Left lung (tissue), 10 donors: ENCODE results near the gene EFNA5. TPM values are rescaled to one million over a fixed set of nuclear protein-coding genes. Genes with fewer than 3 reads are reported as not detected.
"Not testable (repeated sequence)": the region's sequence is repeated elsewhere in the genome, so short reads cannot be mapped to it uniquely, and the experiment has no call there.

Source experiments
- ATAC-seq: fragments of 200-7000 bp; cut with Tn5 transposase; one replicate; pipeline ENCODE4 v1.9.1; 2020; ENCODE audit warnings: moderate library complexity
- DNase-seq, 4 donors: peaks; one replicate each; pipeline ENCODE4 v3.0.0-alpha.2; 2013 to 2020
- H3K27ac ChIP-seq, 2 donors: fragments of 200-600 bp; sonication (generic) in 1 of 2; one replicate each; pipeline versions ENCODE4 v1.5.0 to v1.8.0; 2020 to 2021
- H3K27me3 ChIP-seq, 2 donors: fragments of 200-600 bp; sonication (generic) in 1 of 2; one replicate each; pipeline versions ENCODE4 v1.5.0 to v1.8.0; 2020 to 2021
- H3K36me3 ChIP-seq, 2 donors: fragments of 200-600 bp; sonication (generic) in 1 of 2; one replicate each; pipeline versions ENCODE4 v1.5.0 to v1.8.0; 2020 to 2021
- H3K4me1 ChIP-seq, 2 donors: fragments of 200-600 bp; one replicate each; pipeline ENCODE4 v1.8.0; 2021
- H3K4me3 ChIP-seq, 2 donors: fragments of 200-600 bp; sonication (generic) in 1 of 2; one replicate each; pipeline versions ENCODE4 v1.5.0 to v1.8.0; 2020 to 2021; ENCODE audit warnings: mild to moderate bottlenecking in 1 of 2
- H3K9me3 ChIP-seq, 2 donors: fragments of 200-600 bp; sonication (generic) in 1 of 2; one replicate each; pipeline versions ENCODE4 v1.5.0 to v1.8.0; 2020 to 2021
- intact Hi-C, 2 donors: fragments of 100-400 bp; cut with DNase I; formaldehyde crosslinking; loops; one replicate each; pipeline versions ENCODE4 v1.11.2 to v1.14.2; 2022
- polyA plus RNA-seq, 6 donors: library from polyadenylated mRNA; unstranded; fragments of 120-200 nt; gene quantifications; one replicate each; pipeline ENCODE4 v1.2.1, GENCODE V29; 2013; ENCODE audit not compliant: insufficient read length in 6 of 6
- total RNA-seq, 2 donors: library from RNA; stranded (reverse); fragmentation: NEBNext Ultra II Directional; extraction: Animal tissue kit (Norgen Biotek cat#: 25700); gene quantifications; one replicate each; pipeline ENCODE4 v1.2.1, GENCODE V29; 2021
- TF ChIP-seq, protein P1 (sequence below), 2 donors: fragments of 200-600 bp; sonication (generic) in 1 of 2; IDR thresholded peaks; one replicate each; pipeline versions ENCODE4 v1.5.0 to v1.8.0; 2021; ENCODE audit warnings: antibody characterized with exemption in 2 of 2
- donor health status: DM: no; HTN: yes; CAD: no.
- donor health status: DM: no; HTN: no; CAD: no.

The EFNA5 gene
- total and polyA plus RNA-seq, 8 donors, result 8.8 to 28.3 (median 22.8) TPM

DNA sequence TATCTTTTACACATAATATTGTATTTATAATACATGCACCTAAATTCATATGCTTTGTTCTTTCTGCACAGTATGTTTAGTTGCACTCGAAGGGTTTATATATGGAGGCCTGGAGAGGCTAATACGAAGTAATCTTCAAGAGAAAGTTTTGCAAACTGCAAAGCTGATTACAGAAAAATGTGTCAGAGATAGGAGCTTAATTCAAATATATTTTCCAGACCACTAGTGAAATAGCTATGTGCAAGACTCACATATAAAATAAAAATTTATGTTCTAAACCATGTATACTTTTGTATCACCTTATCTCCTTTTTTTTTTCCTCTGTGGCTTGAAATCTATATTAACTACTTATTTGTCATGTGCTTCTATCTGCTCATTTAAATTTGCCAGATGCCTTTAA, 313.8 kb downstream of the EFNA5 start:
- Histone ChIP-seq H3K4me1 (peaks cover 0 to 8% of the 10 kb centered on the region in 2 donors), H3K9me3 (no peaks in the 10 kb centered on the region), H3K36me3 (no peaks in the 10 kb centered on the region), H3K4me3 (no peak overlapping the region), H3K27me3 (no peaks in the 10 kb centered on the region), H3K27ac (no peak overlapping the region)
- TF ChIP-seq, protein P1, sequence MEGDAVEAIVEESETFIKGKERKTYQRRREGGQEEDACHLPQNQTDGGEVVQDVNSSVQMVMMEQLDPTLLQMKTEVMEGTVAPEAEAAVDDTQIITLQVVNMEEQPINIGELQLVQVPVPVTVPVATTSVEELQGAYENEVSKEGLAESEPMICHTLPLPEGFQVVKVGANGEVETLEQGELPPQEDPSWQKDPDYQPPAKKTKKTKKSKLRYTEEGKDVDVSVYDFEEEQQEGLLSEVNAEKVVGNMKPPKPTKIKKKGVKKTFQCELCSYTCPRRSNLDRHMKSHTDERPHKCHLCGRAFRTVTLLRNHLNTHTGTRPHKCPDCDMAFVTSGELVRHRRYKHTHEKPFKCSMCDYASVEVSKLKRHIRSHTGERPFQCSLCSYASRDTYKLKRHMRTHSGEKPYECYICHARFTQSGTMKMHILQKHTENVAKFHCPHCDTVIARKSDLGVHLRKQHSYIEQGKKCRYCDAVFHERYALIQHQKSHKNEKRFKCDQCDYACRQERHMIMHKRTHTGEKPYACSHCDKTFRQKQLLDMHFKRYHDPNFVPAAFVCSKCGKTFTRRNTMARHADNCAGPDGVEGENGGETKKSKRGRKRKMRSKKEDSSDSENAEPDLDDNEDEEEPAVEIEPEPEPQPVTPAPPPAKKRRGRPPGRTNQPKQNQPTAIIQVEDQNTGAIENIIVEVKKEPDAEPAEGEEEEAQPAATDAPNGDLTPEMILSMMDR (IDR thresholded peaks at IDR 0.05), result no peak
- DNase-seq, result no peak
- intact Hi-C loops, result no loop called here
- no peak for ATAC-seq

DNA sequence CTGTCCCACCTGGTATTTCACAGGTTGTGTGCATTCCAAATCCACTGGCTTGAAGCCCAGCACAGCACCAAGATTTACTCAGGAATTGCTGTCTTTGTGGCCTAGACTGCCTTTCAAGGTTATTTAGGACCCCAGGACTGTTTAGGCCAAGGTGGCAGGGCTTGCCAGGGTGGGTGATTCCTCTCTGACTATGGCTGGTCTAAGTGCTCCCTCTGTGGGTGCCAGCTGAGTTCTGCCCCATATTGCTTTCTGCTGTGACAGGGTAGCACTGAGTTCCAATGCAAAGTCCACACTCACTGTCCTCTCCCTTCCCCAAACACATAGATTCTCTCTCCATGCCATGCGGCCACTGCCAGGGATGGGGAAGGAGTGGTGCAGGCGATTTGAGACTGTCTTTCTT, 318.2 kb downstream of the EFNA5 start:
- DNase-seq, result no peak
- no peak overlapping the region for H3K27ac ChIP-seq
- TF ChIP-seq, protein P1 (IDR thresholded peaks at IDR 0.05), result no peak

DNA sequence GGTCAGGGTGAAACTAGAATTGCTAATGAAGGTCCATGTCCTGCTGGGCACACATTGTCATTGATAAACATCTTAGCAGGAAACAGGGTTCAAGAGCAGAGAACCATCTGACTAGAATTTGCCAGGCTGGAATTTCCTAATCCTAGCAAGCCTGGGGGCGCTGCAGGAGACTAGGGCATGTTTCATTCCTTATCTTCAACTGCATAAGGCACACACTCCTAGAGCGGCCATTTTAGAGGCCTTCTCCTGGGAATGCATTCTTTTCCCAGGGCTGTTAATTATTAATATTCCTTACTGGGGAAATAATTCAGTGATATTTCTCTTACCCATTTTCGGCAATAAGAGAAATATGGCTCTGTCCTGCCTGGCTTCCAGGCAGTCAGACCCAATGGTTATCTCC, 324.2 kb downstream of the EFNA5 start:
- DNase-seq, intact Hi-C loops, ATAC-seq, H3K36me3 ChIP-seq, H3K27ac ChIP-seq, H3K4me1 ChIP-seq, H3K27me3 ChIP-seq, H3K4me3 ChIP-seq: not testable (repeated sequence)
- H3K9me3 ChIP-seq, result peaks cover 0 to 32% of the 10 kb centered on the region in 2 donors

More for the DNA sequence above, 318.2 kb downstream of the EFNA5 start:
- intact Hi-C loops, result no loop called here
- Histone ChIP-seq H3K4me1 (no peaks in the 10 kb centered on the region), H3K27me3 (no peaks in the 10 kb centered on the region), H3K36me3 (no peaks in the 10 kb centered on the region), H3K9me3 (peaks cover 0 to 1% of the 10 kb centered on the region in 2 donors), H3K4me3 (no peak overlapping the region)
- no peak for ATAC-seq

DNA sequence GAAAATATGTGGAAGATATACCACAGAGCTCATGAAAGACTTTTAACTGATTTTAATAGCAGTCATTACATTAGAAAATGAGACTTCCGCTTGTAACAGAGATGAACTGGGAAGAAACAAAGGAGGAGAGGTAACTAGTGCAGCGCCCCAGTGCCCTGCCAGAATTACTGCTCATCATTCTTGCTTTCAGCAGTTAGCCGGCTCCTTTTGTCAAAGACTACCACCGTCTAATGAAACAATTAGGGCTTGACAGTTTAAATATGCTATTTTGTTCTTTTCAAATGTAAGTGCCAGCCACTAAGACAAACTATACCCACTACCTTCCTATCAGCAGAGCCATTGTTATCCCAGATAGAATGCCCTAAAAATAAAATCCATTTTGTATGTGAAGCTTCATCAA, 328.4 kb downstream of the EFNA5 start:
- peaks cover 0 to 29% of the 10 kb centered on the region in 2 donors for H3K9me3 ChIP-seq
- H3K36me3 ChIP-seq, result no peaks in the 10 kb centered on the region
- DNase-seq, result no peak
- no peaks in the 10 kb centered on the region for H3K4me1 ChIP-seq
- TF ChIP-seq, protein P1 (IDR thresholded peaks at IDR 0.05), result no peak
- no peak overlapping the region for H3K4me3 ChIP-seq
- intact Hi-C loops, result no loop called here
- no peak for ATAC-seq
- H3K27ac ChIP-seq, result no peak overlapping the region
- no peaks in the 10 kb centered on the region for H3K27me3 ChIP-seq

DNA sequence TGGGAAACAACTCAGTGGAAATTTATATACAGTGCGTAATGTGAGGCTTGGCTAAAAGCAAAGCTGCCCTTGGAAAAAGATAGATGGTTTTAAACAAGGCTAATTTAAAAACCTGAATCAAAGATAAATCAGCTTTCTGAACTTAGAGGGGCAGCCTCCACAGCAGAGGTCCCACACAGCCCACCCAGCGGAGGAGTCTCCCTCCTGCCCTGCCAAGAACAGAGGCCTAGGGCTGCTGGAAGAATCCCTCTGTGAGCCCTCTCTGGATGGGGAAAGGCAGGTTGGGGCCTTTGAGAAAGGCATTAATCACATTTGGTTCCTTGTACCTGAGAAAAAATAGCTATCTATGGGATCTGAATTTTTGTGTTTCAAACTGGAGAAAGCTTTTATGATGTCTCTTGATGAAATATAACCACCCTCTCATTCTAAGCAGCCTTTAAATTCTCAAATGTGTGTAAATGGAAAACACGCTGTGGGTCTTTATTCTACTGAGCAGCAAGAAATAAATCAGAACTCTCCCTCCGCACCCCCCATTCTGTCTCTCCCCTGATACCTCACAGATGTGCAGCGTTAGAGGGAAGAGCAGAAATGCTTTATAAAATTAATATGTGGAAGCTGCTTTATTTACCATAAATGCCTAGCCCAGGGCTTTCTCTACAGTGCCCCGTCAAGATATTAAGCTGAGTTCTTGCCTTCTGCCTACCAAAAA, 329.2 kb downstream of the EFNA5 start:
- ATAC-seq (no peak), DNase-seq (no peak)
- intact Hi-C loops, result no loop called here
- Histone ChIP-seq H3K4me3 (no peak overlapping the region), H3K27me3 (no peaks in the 10 kb centered on the region), H3K36me3 (no peaks in the 10 kb centered on the region), H3K9me3 (peaks cover 0 to 23% of the 10 kb centered on the region in 2 donors), H3K4me1 (no peaks in the 10 kb centered on the region), H3K27ac (no peak overlapping the region)
- TF ChIP-seq, protein P1 (IDR thresholded peaks at IDR 0.05), result no peak

DNA sequence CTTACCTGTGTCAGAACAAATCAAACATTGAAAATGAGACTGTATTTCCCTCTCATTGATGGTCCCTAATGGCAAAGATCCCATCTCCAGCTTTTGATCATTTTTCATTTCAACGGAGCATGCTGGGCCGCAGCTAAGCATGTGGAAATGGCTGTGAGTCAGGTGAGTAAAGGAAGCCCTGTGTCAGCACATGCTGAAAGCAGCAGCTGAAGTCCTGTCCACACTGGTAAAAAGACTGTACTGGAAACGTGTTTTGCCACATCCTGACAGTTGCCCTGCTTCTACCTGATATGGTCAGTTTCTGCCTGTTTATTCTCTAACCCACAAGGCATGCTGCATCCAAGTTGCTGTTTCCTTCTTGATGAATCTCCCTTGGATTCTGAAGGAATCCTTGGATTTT, 330.1 kb downstream of the EFNA5 start:
- Histone ChIP-seq H3K4me1 (no peaks in the 10 kb centered on the region), H3K9me3 (peaks cover 0 to 14% of the 10 kb centered on the region in 2 donors), H3K27me3 (no peaks in the 10 kb centered on the region), H3K36me3 (no peaks in the 10 kb centered on the region), H3K4me3 (no peak overlapping the region), H3K27ac (no peak overlapping the region)
- no peak for DNase-seq
- ATAC-seq, result no peak
- TF ChIP-seq, protein P1 (IDR thresholded peaks at IDR 0.05), result no peak
- intact Hi-C loops, result no loop called here
